ENCODE results near the gene MEX3C.

Gene MEX3C

GRCh38 chr18:51138936-51139335 lies 58.5 kb downstream of the MEX3C start:
- ChIA-PET CTCF (no interaction called here), POLR2A (no interaction called here)
- no peak for DNase-seq (ENCODE audit: low read depth, low spot score)
- no peak overlapping the region for H3K4me3 ChIP-seq (ENCODE audit: low read depth, low read length)
- no peak for TF ChIP-seq CTCF (IDR thresholded peaks at IDR 0.05; ENCODE audit: insufficient read depth, low read length, missing control alignments)

- ChIA-PET POLR2A (interaction anchor here (0.7 kb wide), 1 partner anchor 78 kb away, joined by 3 read pairs; no protein-coding TSS in a partner anchor), CTCF (interaction anchor here (0.8 kb wide), 1 partner anchor 1590 kb away, joined by 3 read pairs; no protein-coding TSS in a partner anchor)
- no peak for TF ChIP-seq CTCF (IDR thresholded peaks at IDR 0.05; ENCODE audit: insufficient read depth, low read length, missing control alignments)
- no peak overlapping the region for H3K4me3 ChIP-seq (ENCODE audit: low read depth, low read length)
- DNase-seq (ENCODE audit: low read depth, low spot score) = no peak
These were observed 59.6 kb downstream of the MEX3C start for GRCh38 chr18:51137891-51138290.

GRCh38 chr18:51137026-51137729 lies 60.3 kb downstream of the MEX3C start:
- no peak overlapping the region for H3K4me3 ChIP-seq (ENCODE audit: low read depth, low read length)
- DNase-seq (ENCODE audit: low read depth, low spot score) = no peak
- no peak for TF ChIP-seq CTCF (IDR thresholded peaks at IDR 0.05; ENCODE audit: insufficient read depth, low read length, missing control alignments)
- ChIA-PET CTCF (interaction anchor here (1.1 to 1.3 kb wide), 2 partner anchors 12 to 26 kb away, joined by 3 read pairs; no protein-coding TSS in a partner anchor), POLR2A (no interaction called here)

- TF ChIP-seq CTCF (IDR thresholded peaks at IDR 0.05; ENCODE audit: insufficient read depth, low read length, missing control alignments) = no peak
- ChIA-PET CTCF (interaction anchor here (1.3 kb wide), 1 partner anchor 11 kb away, joined by 3 read pairs; no protein-coding TSS in a partner anchor), POLR2A (no interaction called here)
- DNase-seq (ENCODE audit: low read depth, low spot score) = no peak
- H3K4me3 ChIP-seq (ENCODE audit: low read depth, low read length) = no peak overlapping the region
These were observed 61.7 kb downstream of the MEX3C start for GRCh38 chr18:51135795-51136194.

- POLR2A ChIA-PET = no interaction called here
- H3K4me3 ChIP-seq (ENCODE audit: low read depth, low read length) = no peak overlapping the region
- CTCF ChIA-PET = no interaction called here
- no peak for TF ChIP-seq CTCF (IDR thresholded peaks at IDR 0.05; ENCODE audit: insufficient read depth, low read length, missing control alignments)
- DNase-seq (ENCODE audit: low read depth, low spot score) = peak; percentile 9
These were observed 62.1 kb downstream of the MEX3C start for GRCh38 chr18:51135364-51135763.

- ChIA-PET CTCF (no interaction called here), POLR2A (no interaction called here)
- H3K4me3 ChIP-seq (ENCODE audit: low read depth, low read length) = no peak overlapping the region
- DNase-seq (ENCODE audit: low read depth, low spot score) = no peak
- TF ChIP-seq CTCF (IDR thresholded peaks at IDR 0.05; ENCODE audit: insufficient read depth, low read length, missing control alignments) = no peak
These were observed 62.8 kb downstream of the MEX3C start for GRCh38 chr18:51134721-51135120.
